Caco-2 (cell line): ENCODE measurements around the gene EIF2B1. TPM values are rescaled to one million over a fixed set of nuclear protein-coding genes. Genes with fewer than 3 reads are reported as not detected.

Experiments used
- BruUV-seq: library from RNA; stranded (reverse); fragments of 400-500 nt; replicated peaks from 2 replicates; lab custom pipeline; 2021; lab: Mats Ljungman, UMichigan
- CTCF ChIA-PET: fragments of 300-600 bp; sonication (Branson Sonifier 250); formaldehyde crosslinking; loops from one replicate; lab custom pipeline; 2022; ENCODE audit warnings: antibody characterized with exemption; lab: Charles Lee
- POLR2A ChIA-PET: fragments of 300-600 bp; sonication (Branson Sonifier 250); formaldehyde crosslinking; loops from one replicate; lab custom pipeline; 2022; ENCODE audit warnings: antibody characterized with exemption; lab: Charles Lee
- DNase-seq, 2 experiments: peaks; one replicate each; pipeline versions ENCODE4 v3.0.0 to v3.0.0-alpha.2; 2020 to 2022
- H3K27me3 ChIP-seq: replicated peaks from 2 replicates; pipeline ENCODE4 v1.6.0; 2011; ENCODE audit warnings: low read length; ENCODE audit not compliant: control insufficient read depth, insufficient read depth
- H3K36me3 ChIP-seq: 2 replicates; pipeline ENCODE4 v1.5.1; 2011; ENCODE audit warnings: low read length; ENCODE audit not compliant: control insufficient read depth, insufficient read depth
- H3K4me1 ChIP-seq: fragments of 250-450 bp; sonication (Bioruptor Pico); 2 replicates; pipeline ENCODE4 v1.5.1; 2020; ENCODE audit warnings: mild to moderate bottlenecking
- H3K4me3 ChIP-seq: 2 replicates; pipeline ENCODE4 v1.5.1; 2011; ENCODE audit warnings: low read depth, mild to moderate bottlenecking, control low read depth, low read length
- H3K9me3 ChIP-seq: fragments of 250-450 bp; sonication (Bioruptor Pico); 2 replicates; pipeline ENCODE4 v1.5.1; 2020; ENCODE audit warnings: mild to moderate bottlenecking, moderate library complexity
- H3K27ac Mint-ChIP-seq: one replicate; pipeline ENCODE4 v1.8.0; 2022; ENCODE audit warnings: mixed read lengths; ENCODE audit not compliant: unreplicated experiment
- H3K27me3 Mint-ChIP-seq: one replicate; pipeline ENCODE4 v1.8.0; 2022; ENCODE audit warnings: mixed read lengths; ENCODE audit not compliant: insufficient read depth, unreplicated experiment
- H3K36me3 Mint-ChIP-seq: one replicate; pipeline ENCODE4 v1.8.0; 2022; ENCODE audit warnings: mild to moderate bottlenecking, mixed read lengths; ENCODE audit not compliant: insufficient read depth, unreplicated experiment
- H3K4me1 Mint-ChIP-seq: one replicate; pipeline ENCODE4 v1.8.0; 2022; ENCODE audit warnings: low read depth, mixed read lengths; ENCODE audit not compliant: unreplicated experiment
- H3K4me3 Mint-ChIP-seq: one replicate; pipeline ENCODE4 v1.8.0; 2022; ENCODE audit warnings: mild to moderate bottlenecking, moderate library complexity, mixed read lengths; ENCODE audit not compliant: unreplicated experiment
- H3K9me3 Mint-ChIP-seq: one replicate; pipeline ENCODE4 v1.8.0; 2022; ENCODE audit warnings: mixed read lengths; ENCODE audit not compliant: unreplicated experiment
- CTCF ChIP-seq, 2 experiments: fragments of 200-600 bp in 1 of 2; IDR thresholded peaks; 1 replicate in 1 of 2; 2 replicates in 1 of 2; pipeline versions ENCODE4 v1.5.1 to v1.8.0; 2011 to 2022; ENCODE audit warnings: antibody characterized with exemption in 1 of 2, control low read depth in 1 of 2, inconsistent platforms in 1 of 2, low read depth in 1 of 2, low read length in 1 of 2, mild to moderate bottlenecking in 1 of 2, moderate library complexity in 1 of 2; ENCODE audit not compliant: insufficient read depth in 1 of 2, severe bottlenecking in 1 of 2, unreplicated experiment in 1 of 2
- intact Hi-C: fragments of 100-400 bp; cut with micrococcal nuclease; formaldehyde crosslinking; loops from one replicate; pipeline ENCODE4 v1.10.0; 2022; ENCODE audit not compliant: unreplicated experiment
- total RNA-seq: library from RNA; stranded (reverse); gene quantifications from 2 replicates; pipeline ENCODE4 v1.2.3, GENCODE V29; 2022

EIF2B1 gene
- total RNA-seq, 1 experiment from 2014 or later: 62.1 TPM

DNA sequence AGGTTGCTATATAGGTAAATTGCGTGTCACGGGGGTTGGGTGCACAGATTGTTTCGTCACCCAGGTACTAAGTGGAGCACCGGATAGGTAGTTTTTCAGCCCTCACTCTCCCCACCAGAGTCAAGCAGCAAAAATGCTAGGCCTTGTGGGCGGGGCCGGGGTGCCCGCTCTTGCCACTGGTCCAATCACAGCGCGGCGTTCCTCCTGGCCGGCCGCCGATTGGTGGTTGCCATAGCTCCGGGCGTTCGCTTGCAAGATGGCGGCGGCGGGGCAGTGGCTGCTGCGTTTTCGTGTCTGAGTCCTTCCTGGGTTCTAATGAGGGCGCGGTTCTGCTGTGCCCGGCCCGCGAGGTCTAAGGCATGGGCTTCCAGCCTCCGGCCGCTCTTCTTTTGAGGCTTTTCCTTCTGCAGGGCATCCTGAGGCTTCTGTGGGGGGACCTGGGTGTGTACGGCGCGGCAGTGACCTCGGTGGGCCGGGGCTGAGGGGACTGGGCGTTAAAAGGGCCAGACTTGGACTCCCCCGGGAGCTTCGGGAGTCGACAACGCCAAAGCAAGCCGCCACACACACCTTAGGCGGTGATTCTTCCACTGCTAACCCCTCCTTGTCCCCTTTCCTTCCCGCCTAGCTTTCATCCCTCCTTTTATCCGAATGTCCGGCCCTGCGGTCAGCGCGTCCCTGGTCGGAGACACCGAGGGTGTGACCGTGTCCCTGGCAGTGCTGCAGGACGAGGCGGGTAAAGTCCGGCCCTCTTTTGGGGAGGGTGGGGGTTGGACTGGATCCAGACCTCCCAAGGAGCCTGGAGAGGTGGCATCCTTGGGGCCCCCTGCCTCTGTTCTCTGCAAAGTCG is 37.6 kb upstream of the EIF2B1 start, which contains the start of gene TCTN2:
Gene TCTN2, plus strand, starts transcription at position 232 of the 847 bp plus-strand sequence. Its CDS starts 128 bp downstream, at position 360.
- intact Hi-C loops: loop anchor here (5.0 kb wide), 1 partner anchor 39 kb away; the partner anchor contains the start of genes EIF2B1 and GTF2H3
- no peak for TF ChIP-seq CTCF (IDR thresholded peaks at IDR 0.05; ENCODE audit: insufficient read depth in 1 of 2, low read depth in 1 of 2, low read length in 1 of 2, severe bottlenecking in 1 of 2, unreplicated experiment in 1 of 2)
- Histone ChIP-seq H3K27me3 (no peaks in the 10 kb centered on the region), H3K36me3 (no peaks in the 10 kb centered on the region), H3K9me3 (no peaks in the 10 kb centered on the region), H3K4me1 (no peaks in the 10 kb centered on the region), H3K4me3 (peak within 1 kb of the TSS; percentile 92)
- peak; percentile 94 to 95 for DNase-seq
- CTCF ChIA-PET: interaction anchor here (0.6 kb wide), 1 partner anchor 118 kb away, joined by 5 read pairs; no protein-coding TSS in a partner anchor
- no peaks in the 10 kb centered on the region for H3K27me3 Mint-ChIP-seq
- peaks cover 6% of the 10 kb centered on the region for H3K36me3 Mint-ChIP-seq
- BruUV-seq: TSS peak; percentile 50
- peak within 1 kb of the TSS; percentile 80 for H3K4me3 Mint-ChIP-seq
- H3K27ac Mint-ChIP-seq: peak within 1 kb of the TSS; percentile 57
- POLR2A ChIA-PET: no interaction called here
- no peaks in the 10 kb centered on the region for H3K9me3 Mint-ChIP-seq
- H3K4me1 Mint-ChIP-seq: peaks cover 8% of the 10 kb centered on the region

- ChIA-PET POLR2A (no interaction called here), CTCF (no interaction called here)
- H3K27me3 Mint-ChIP-seq: no peaks in the 10 kb centered on the region
- no peak overlapping the region for H3K27ac Mint-ChIP-seq
- intact Hi-C loops: no loop called here
- Histone ChIP-seq H3K27me3 (no peaks in the 10 kb centered on the region), H3K4me3 (no peak overlapping the region), H3K36me3 (no peaks in the 10 kb centered on the region), H3K4me1 (no peaks in the 10 kb centered on the region), H3K9me3 (no peaks in the 10 kb centered on the region)
- H3K4me1 Mint-ChIP-seq: peaks cover 8% of the 10 kb centered on the region
- H3K36me3 Mint-ChIP-seq: peaks cover 22% of the 10 kb centered on the region
- H3K4me3 Mint-ChIP-seq: no peak overlapping the region
- H3K9me3 Mint-ChIP-seq: no peaks in the 10 kb centered on the region
- no TSS peak for BruUV-seq
- no peak for DNase-seq
- TF ChIP-seq CTCF (IDR thresholded peaks at IDR 0.05; ENCODE audit: insufficient read depth in 1 of 2, low read depth in 1 of 2, low read length in 1 of 2, severe bottlenecking in 1 of 2, unreplicated experiment in 1 of 2): no peak
Measured at GRCh38 chr12:123667771-123668170, 34.3 kb upstream of the EIF2B1 start.

GRCh38 chr12:123659996-123660727 is 26.7 kb upstream of the EIF2B1 start:
- Mint-ChIP-seq H3K4me3 (no peak overlapping the region), H3K4me1 (no peaks in the 10 kb centered on the region), H3K9me3 (no peaks in the 10 kb centered on the region), H3K27ac (no peak overlapping the region), H3K36me3 (peaks cover 42% of the 10 kb centered on the region), H3K27me3 (no peaks in the 10 kb centered on the region)
- POLR2A ChIA-PET: no interaction called here
- Histone ChIP-seq H3K4me1 (no peaks in the 10 kb centered on the region), H3K9me3 (no peaks in the 10 kb centered on the region), H3K36me3 (no peaks in the 10 kb centered on the region), H3K27me3 (no peaks in the 10 kb centered on the region), H3K4me3 (no peak overlapping the region)
- BruUV-seq: TSS peak; percentile 40
- intact Hi-C loops: no loop called here
- CTCF ChIA-PET: no interaction called here
- TF ChIP-seq CTCF (IDR thresholded peaks at IDR 0.05; ENCODE audit: insufficient read depth in 1 of 2, low read depth in 1 of 2, low read length in 1 of 2, severe bottlenecking in 1 of 2, unreplicated experiment in 1 of 2): no peak
- no peak for DNase-seq
